Measurements from ENCODE around the gene SSBP2.

DNA sequence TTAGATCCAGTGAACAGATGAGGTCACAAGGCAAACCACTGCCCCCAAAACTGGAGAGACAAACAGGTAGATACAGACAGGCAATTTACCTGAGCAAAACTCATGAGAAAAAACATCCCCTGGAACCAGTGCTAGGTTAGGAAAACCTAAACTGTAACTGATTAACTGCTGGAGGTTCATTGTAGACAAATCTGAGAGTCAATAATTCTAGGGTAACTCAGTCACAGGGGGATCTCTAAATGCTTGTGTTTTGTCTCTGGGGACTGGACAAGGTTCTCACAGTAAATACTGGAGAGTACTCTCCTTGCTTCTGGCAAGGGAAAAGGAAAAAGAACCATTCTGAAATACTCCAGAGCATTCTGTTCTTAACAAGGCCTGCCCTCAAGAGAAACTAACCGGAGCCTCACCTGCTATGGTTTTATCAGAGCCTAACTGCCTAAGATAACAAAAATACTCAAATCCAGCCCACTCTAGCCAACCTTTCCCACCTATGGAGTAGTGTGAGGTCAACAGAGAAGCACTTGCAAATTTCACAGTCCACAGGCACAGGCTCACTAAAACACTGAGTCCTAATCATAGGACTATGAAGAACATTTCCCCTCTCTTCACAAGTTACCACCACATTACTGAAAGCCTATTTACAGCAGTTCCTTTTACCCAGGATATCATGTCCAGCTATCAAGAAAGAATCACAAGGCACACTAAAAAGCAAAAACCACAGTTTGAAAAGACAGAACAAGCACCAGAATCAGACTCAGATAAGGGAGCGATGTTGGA, 217.1 kb downstream of the SSBP2 start:
- TF ChIP-seq, protein P1, sequence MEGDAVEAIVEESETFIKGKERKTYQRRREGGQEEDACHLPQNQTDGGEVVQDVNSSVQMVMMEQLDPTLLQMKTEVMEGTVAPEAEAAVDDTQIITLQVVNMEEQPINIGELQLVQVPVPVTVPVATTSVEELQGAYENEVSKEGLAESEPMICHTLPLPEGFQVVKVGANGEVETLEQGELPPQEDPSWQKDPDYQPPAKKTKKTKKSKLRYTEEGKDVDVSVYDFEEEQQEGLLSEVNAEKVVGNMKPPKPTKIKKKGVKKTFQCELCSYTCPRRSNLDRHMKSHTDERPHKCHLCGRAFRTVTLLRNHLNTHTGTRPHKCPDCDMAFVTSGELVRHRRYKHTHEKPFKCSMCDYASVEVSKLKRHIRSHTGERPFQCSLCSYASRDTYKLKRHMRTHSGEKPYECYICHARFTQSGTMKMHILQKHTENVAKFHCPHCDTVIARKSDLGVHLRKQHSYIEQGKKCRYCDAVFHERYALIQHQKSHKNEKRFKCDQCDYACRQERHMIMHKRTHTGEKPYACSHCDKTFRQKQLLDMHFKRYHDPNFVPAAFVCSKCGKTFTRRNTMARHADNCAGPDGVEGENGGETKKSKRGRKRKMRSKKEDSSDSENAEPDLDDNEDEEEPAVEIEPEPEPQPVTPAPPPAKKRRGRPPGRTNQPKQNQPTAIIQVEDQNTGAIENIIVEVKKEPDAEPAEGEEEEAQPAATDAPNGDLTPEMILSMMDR (IDR thresholded peaks at IDR 0.05; ENCODE audit: extremely low read depth in 1 of 2, insufficient read depth in 1 of 2, low read depth in 1 of 2, low read length in 2 of 2) = no peak
- TF ChIP-seq POLR2A (IDR thresholded peaks at IDR 0.05; ENCODE audit: low read depth, low read length) (no peak), JUN (IDR thresholded peaks at IDR 0.05; ENCODE audit: borderline replicate concordance, insufficient read depth, insufficient read length, low read depth) (no peak), POLR2AphosphoS5 (IDR thresholded peaks at IDR 0.05; ENCODE audit: insufficient read depth, low read depth, low read length) (no peak), EZH2 (IDR thresholded peaks at IDR 0.05; ENCODE audit: borderline replicate concordance, low read depth, low read length, severe bottlenecking) (no peak), MYC (IDR thresholded peaks at IDR 0.05; ENCODE audit: low read depth, low read length) (no peak)
- TF ChIP-seq, protein P2, sequence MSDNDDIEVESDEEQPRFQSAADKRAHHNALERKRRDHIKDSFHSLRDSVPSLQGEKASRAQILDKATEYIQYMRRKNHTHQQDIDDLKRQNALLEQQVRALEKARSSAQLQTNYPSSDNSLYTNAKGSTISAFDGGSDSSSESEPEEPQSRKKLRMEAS (IDR thresholded peaks at IDR 0.05; ENCODE audit: insufficient read depth, insufficient read length) = no peak
